Embryonic facial prominence (tissue), 1 donor: ENCODE data around the gene CRIP1.

Source experiments
- DNase-seq: peaks from one replicate; pipeline ENCODE4 v3.0.0-alpha.2; 2016; ENCODE audit errors: extremely low spot score

The CRIP1 gene

GRCh38 chr14:105505101-105505500 lies 18.4 kb downstream of the CRIP1 start:
- DNase-seq, result no peak

GRCh38 chr14:105507247-105507646 lies 20.6 kb downstream of the CRIP1 start:
- DNase-seq, result no peak

GRCh38 chr14:105508069-105508468 lies 21.4 kb downstream of the CRIP1 start:
- DNase-seq, result no peak

- DNase-seq, result no peak
Measured at GRCh38 chr14:105508601-105509000, 21.9 kb downstream of the CRIP1 start.

GRCh38 chr14:105517096-105517495 lies 30.4 kb downstream of the CRIP1 start:
- no peak for DNase-seq

GRCh38 chr14:105519946-105520698 lies 33.4 kb downstream of the CRIP1 start:
- DNase-seq, result no peak

GRCh38 chr14:105525326-105525725 lies 38.6 kb downstream of the CRIP1 start:
- no peak for DNase-seq

GRCh38 chr14:105525861-105526775 lies 39.4 kb downstream of the CRIP1 start, which contains the start of gene TMEM121:
Gene TMEM121 (plus strand): TSS chr14:105526583. CDS start chr14:105528835, 2,252 bp downstream.
- DNase-seq, result no peak

GRCh38 chr14:105526776-105527380 lies 40.2 kb downstream of the CRIP1 start:
- DNase-seq, result no peak

GRCh38 chr14:105527381-105527825 lies 40.7 kb downstream of the CRIP1 start:
- no peak for DNase-seq

- DNase-seq, result peak; percentile 28
Measured at GRCh38 chr14:105527826-105528585, 41.3 kb downstream of the CRIP1 start.

GRCh38 chr14:105528586-105529318 lies 42.1 kb downstream of the CRIP1 start:
- no peak for DNase-seq

GRCh38 chr14:105529319-105529568 lies 42.6 kb downstream of the CRIP1 start:
- DNase-seq, result no peak

- no peak for DNase-seq
Measured at GRCh38 chr14:105529569-105530284, 43.0 kb downstream of the CRIP1 start.

- DNase-seq, result no peak
Measured at GRCh38 chr14:105530285-105531087, 43.8 kb downstream of the CRIP1 start.

GRCh38 chr14:105531088-105531893 lies 44.6 kb downstream of the CRIP1 start:
- no peak for DNase-seq

- DNase-seq, result no peak
Measured at GRCh38 chr14:105531894-105532623, 45.4 kb downstream of the CRIP1 start.

GRCh38 chr14:105532735-105533141 lies 46.1 kb downstream of the CRIP1 start:
- no peak for DNase-seq
